KMS-11 (cell line): Measurements from ENCODE around the gene CHRDL1.

Experiments used
- H2AFZ ChIP-seq: fragments of 200-600 bp; sonication (generic); 2 replicates; pipeline ENCODE4 v1.6.1; 2016; ENCODE audit warnings: antibody characterized with exemption, mixed run types, low read depth
- H3K27ac ChIP-seq: fragments of 200-600 bp; sonication (generic); 2 replicates; pipeline ENCODE4 v1.6.1; 2016; ENCODE audit warnings: mild to moderate bottlenecking, mixed run types
- H3K27me3 ChIP-seq: fragments of 200-600 bp; sonication (generic); 2 replicates; pipeline ENCODE4 v1.6.1; 2017; ENCODE audit warnings: mild to moderate bottlenecking, low read depth, mixed run types, moderate library complexity; ENCODE audit not compliant: insufficient read depth
- H3K36me3 ChIP-seq: fragments of 200-600 bp; sonication (generic); 2 replicates; pipeline ENCODE4 v1.6.1; 2017; ENCODE audit warnings: mild to moderate bottlenecking, mixed run types; ENCODE audit not compliant: insufficient read depth
- H3K4me1 ChIP-seq: fragments of 200-600 bp; sonication (generic); 2 replicates; pipeline ENCODE4 v1.6.1; 2016; ENCODE audit warnings: mild to moderate bottlenecking, low read depth, mixed run types; ENCODE audit not compliant: poor library complexity, severe bottlenecking
- H3K4me2 ChIP-seq: fragments of 200-600 bp; sonication (generic); 2 replicates; pipeline ENCODE4 v1.7.0; 2016; ENCODE audit warnings: mild to moderate bottlenecking, mixed run types
- H3K4me3 ChIP-seq: fragments of 200-600 bp; sonication (generic); IDR thresholded peaks from 2 replicates; pipeline ENCODE4 v1.6.1; 2017; ENCODE audit warnings: low read depth, low read length, mixed read lengths; ENCODE audit not compliant: insufficient read depth
- H3K79me2 ChIP-seq: fragments of 200-600 bp; sonication (generic); 2 replicates; pipeline ENCODE4 v1.6.1; 2016; ENCODE audit warnings: low read depth, mixed run types; ENCODE audit not compliant: insufficient read depth
- H3K9ac ChIP-seq: fragments of 200-600 bp; sonication (generic); 2 replicates; pipeline ENCODE4 v1.6.1; 2016; ENCODE audit warnings: mild to moderate bottlenecking, mixed run types
- H4K20me1 ChIP-seq: fragments of 200-600 bp; sonication (generic); 2 replicates; pipeline ENCODE4 v1.6.1; 2016; ENCODE audit warnings: mild to moderate bottlenecking, mixed run types; ENCODE audit not compliant: insufficient read depth
- TF ChIP-seq, protein P1 (sequence below): fragments of 200-600 bp; sonication (generic); conservative IDR thresholded peaks from 2 replicates; pipeline ENCODE4 v1.6.1; 2017; ENCODE audit warnings: low read depth, mild to moderate bottlenecking, antibody characterized with exemption, low read length, moderate library complexity, mixed read lengths

CHRDL1 gene

DNA sequence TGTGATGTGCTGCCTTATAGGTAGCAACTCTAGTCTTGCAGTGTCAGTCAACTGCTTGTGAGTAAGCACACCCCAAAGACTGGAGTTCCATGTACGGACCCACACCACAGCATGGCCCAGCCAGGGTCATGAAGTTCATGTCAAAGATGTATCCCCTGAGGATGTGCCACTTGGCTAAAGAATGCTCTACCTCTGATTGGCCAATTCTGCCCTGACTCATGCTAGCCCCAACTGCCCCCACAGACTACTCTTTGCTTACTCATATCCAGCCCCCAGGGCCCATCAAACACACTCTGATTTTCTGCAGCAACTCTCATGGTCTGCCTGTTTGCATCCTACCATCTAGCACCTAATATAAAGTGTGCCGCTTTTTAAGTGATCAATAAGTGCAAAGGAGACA, 62.5 kb downstream of the CHRDL1 start:
- TF ChIP-seq, protein P1, sequence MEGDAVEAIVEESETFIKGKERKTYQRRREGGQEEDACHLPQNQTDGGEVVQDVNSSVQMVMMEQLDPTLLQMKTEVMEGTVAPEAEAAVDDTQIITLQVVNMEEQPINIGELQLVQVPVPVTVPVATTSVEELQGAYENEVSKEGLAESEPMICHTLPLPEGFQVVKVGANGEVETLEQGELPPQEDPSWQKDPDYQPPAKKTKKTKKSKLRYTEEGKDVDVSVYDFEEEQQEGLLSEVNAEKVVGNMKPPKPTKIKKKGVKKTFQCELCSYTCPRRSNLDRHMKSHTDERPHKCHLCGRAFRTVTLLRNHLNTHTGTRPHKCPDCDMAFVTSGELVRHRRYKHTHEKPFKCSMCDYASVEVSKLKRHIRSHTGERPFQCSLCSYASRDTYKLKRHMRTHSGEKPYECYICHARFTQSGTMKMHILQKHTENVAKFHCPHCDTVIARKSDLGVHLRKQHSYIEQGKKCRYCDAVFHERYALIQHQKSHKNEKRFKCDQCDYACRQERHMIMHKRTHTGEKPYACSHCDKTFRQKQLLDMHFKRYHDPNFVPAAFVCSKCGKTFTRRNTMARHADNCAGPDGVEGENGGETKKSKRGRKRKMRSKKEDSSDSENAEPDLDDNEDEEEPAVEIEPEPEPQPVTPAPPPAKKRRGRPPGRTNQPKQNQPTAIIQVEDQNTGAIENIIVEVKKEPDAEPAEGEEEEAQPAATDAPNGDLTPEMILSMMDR: no peak
- Histone ChIP-seq H2AFZ (no peak overlapping the region), H3K9ac (no peak overlapping the region), H3K79me2 (no peaks in the 10 kb centered on the region), H4K20me1 (no peaks in the 10 kb centered on the region), H3K36me3 (no peaks in the 10 kb centered on the region), H3K27me3 (no peaks in the 10 kb centered on the region), H3K4me3 (no peak overlapping the region), H3K27ac (no peak overlapping the region), H3K4me1 (no peaks in the 10 kb centered on the region), H3K4me2 (no peak overlapping the region)

DNA sequence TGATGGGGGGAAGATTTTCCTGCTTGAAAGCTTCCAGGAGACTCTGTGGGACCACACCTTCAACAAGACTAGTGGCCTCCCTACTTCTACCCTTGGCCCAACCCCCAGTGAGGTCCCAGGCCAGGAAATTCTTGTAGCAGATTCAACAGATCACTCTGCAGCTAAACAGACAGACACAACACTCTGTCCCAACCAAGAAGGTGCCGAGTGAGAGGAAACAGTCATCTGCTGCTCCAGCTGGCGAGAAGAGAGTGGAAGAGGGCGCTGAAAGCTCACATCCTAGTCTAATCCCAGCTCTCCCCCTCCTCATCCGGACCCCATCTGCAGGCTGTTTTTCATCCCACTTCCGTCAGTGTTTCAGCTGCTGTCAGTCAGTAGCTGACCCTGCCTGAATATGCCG, 63.4 kb downstream of the CHRDL1 start:
- H3K36me3 ChIP-seq: no peaks in the 10 kb centered on the region
- H3K9ac ChIP-seq: no peak overlapping the region
- no peaks in the 10 kb centered on the region for H4K20me1 ChIP-seq
- no peaks in the 10 kb centered on the region for H3K79me2 ChIP-seq
- TF ChIP-seq, protein P1: no peak
- no peak overlapping the region for H3K27ac ChIP-seq
- no peaks in the 10 kb centered on the region for H3K4me1 ChIP-seq
- H2AFZ ChIP-seq: no peak overlapping the region
- no peak overlapping the region for H3K4me2 ChIP-seq
- no peaks in the 10 kb centered on the region for H3K27me3 ChIP-seq
- H3K4me3 ChIP-seq: no peak overlapping the region

DNA sequence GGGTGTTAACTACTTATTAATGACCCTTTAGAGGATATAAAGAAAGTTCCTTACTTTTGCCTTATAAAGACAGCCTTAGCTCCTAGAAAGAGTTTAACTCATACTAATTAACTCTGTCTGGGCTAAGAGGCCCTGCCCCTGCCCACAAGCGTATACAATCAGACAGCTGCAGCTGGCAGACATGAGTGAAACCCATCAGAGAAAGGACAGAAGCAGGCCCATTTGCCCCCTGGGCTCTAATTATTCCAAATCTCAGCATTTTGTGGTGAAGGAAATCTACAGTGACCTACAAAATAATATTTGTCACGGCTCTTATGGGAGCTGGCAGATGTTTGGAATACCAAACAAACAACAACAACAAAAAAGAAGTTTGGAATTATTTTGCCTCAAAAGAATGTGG, 71.8 kb downstream of the CHRDL1 start:
- Histone ChIP-seq H3K9ac (no peak overlapping the region), H3K4me2 (no peak overlapping the region), H3K4me1 (no peaks in the 10 kb centered on the region), H2AFZ (no peak overlapping the region), H3K36me3 (no peaks in the 10 kb centered on the region), H4K20me1 (no peaks in the 10 kb centered on the region), H3K4me3 (no peak overlapping the region), H3K79me2 (no peaks in the 10 kb centered on the region), H3K27me3 (no peaks in the 10 kb centered on the region), H3K27ac (no peak overlapping the region)
- TF ChIP-seq, protein P1: no peak

DNA sequence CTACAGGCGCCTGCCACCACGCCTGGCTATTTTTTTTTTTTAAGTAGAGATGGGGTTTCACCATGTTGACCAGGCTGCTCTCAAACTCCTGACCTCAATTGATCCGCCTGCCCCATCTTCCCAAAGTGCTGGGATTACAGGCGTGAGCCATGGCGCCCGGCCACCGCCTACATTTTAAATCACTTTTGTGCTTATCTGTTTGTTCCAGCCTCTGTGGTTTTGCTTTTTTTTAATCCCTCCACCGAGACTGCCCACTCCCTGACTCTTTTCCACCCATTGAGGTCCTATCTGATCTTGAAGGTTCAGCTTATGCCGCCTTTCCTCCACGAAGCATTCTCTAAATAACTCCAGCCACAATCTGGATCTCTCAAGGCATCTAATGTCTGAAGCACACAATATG, 73.5 kb downstream of the CHRDL1 start:
- Histone ChIP-seq H3K27me3 (no peaks in the 10 kb centered on the region), H3K9ac (no peak overlapping the region), H3K4me3 (no peak overlapping the region), H3K27ac (no peak overlapping the region), H4K20me1 (no peaks in the 10 kb centered on the region), H2AFZ (no peak overlapping the region), H3K4me1 (no peaks in the 10 kb centered on the region), H3K4me2 (no peak overlapping the region), H3K79me2 (no peaks in the 10 kb centered on the region), H3K36me3 (no peaks in the 10 kb centered on the region)
- TF ChIP-seq, protein P1: no peak

DNA sequence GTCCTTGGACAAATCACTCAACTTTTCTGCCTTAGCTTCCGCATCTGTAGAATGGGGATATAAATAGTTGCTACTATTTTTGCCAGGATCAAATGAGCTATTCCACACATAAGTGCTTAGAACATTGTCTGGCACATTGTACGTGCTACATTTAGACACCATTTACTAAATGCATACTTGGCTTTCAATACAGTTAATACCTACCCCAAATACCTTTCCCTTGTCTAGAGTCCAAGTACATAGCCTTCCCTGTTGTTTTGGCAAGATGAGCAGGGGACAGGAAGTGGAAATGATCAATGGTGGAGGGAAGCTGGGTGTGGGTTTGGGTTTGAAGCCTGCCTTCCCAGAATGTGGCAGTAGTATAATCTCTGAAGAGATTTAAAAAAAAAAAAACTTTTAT, 82.0 kb downstream of the CHRDL1 start:
- Histone ChIP-seq H3K27ac (no peak overlapping the region), H3K9ac (no peak overlapping the region), H3K36me3 (no peaks in the 10 kb centered on the region), H2AFZ (no peak overlapping the region), H4K20me1 (no peaks in the 10 kb centered on the region), H3K79me2 (no peaks in the 10 kb centered on the region), H3K4me3 (no peak overlapping the region), H3K27me3 (no peaks in the 10 kb centered on the region), H3K4me1 (no peaks in the 10 kb centered on the region), H3K4me2 (no peak overlapping the region)
- TF ChIP-seq, protein P1: no peak
